ENCODE measurements around the gene NPBWR2.

- TF ChIP-seq CTCF (IDR thresholded peaks at IDR 0.05; ENCODE audit: insufficient read depth, low read depth, low read length) (no peak), EZH2 (IDR thresholded peaks at IDR 0.05; ENCODE audit: insufficient read depth, low read length) (no peak)
Observed at GRCh38 chr20:64078934-64079272, 28.5 kb downstream of the NPBWR2 start.

Data from astrocyte (in vitro differentiated cells and primary cell).